HUES64 (cell line): Measurements from ENCODE around the gene WDR89.
"Not testable (repeated sequence)": the region's sequence is repeated elsewhere in the genome, so short reads cannot be mapped to it uniquely, and the experiment has no call there.

Experiments used
- H3K27ac ChIP-seq: 2 replicates; pipeline ENCODE4 v1.7.0; 2013; ENCODE audit warnings: low read depth, low read length, inconsistent platforms
- H3K27me3 ChIP-seq: 2 replicates; pipeline ENCODE4 v1.6.1; 2013; ENCODE audit warnings: mild to moderate bottlenecking, low read length; ENCODE audit not compliant: insufficient read depth
- H3K36me3 ChIP-seq: 2 replicates; pipeline ENCODE4 v1.6.1; 2013; ENCODE audit warnings: mild to moderate bottlenecking, low read length; ENCODE audit not compliant: insufficient read depth
- H3K4me1 ChIP-seq: 2 replicates; pipeline ENCODE4 v1.6.1; 2013; ENCODE audit warnings: mild to moderate bottlenecking, low read length, moderate library complexity; ENCODE audit not compliant: insufficient read depth
- H3K4me3 ChIP-seq: 2 replicates; pipeline ENCODE4 v1.5.1; 2013; ENCODE audit warnings: mild to moderate bottlenecking, low read length, moderate library complexity
- H3K9ac ChIP-seq: 2 replicates; pipeline ENCODE4 v1.6.1; 2013; ENCODE audit warnings: mild to moderate bottlenecking, low read depth, low read length
- H3K9me3 ChIP-seq: 2 replicates; pipeline ENCODE4 v1.6.1; 2013; ENCODE audit warnings: low read depth, low read length; ENCODE audit not compliant: insufficient read depth
- WGBS: fragments of 150-250, 120-280 bp; methylation state at CpG from one replicate; pipeline ENCODE4 v1.1.7; 2013; ENCODE audit warnings: missing lambda C conversion rate; 5-methylcytosine and 5-hydroxymethylcytosine counted together

The WDR89 gene

DNA sequence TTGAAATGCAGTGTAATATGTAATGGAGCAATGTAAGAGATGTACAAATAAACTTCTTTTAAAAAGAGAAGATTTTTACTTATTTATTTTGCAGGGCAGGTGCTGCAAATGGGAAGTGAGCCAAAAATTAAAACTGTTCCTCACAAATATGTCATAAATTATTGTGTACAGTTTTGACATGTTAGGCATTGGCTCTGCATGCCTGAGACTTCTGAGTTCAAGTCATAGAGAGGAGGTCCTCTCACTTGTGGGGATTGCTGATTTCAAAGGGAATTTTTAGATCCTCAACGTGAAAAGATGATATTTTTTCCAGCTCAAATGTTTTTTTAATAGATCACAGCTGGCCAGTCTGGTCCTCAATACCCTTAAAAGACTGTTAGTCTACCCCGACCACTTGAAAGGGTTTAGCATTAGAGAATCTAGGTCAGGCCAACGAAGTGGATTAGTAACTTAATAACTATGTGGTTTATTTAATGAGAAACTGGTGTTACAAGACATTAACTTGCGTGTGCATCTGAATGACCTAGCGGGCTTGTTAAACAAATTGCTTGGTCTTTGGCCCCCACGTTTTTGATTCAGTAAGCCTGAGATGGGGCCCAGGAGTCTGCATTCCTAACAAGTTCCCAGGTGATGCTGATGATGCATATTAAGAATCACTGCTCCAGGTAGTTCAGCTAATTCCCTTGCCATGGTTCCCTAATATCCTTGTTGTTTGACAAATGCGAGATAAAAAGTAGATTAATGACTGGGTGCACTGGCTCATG lies 30.9 kb upstream of the WDR89 start:
- no peaks in the 10 kb centered on the region for H3K9me3 ChIP-seq
- H3K4me1 ChIP-seq = no peaks in the 10 kb centered on the region
- H3K27ac ChIP-seq = no peak overlapping the region
- no peak overlapping the region for H3K4me3 ChIP-seq
- no peaks in the 10 kb centered on the region for H3K27me3 ChIP-seq
- 88% methylated on average over 7 of the region's 7 CpGs for WGBS
- no peaks in the 10 kb centered on the region for H3K36me3 ChIP-seq
- no peak overlapping the region for H3K9ac ChIP-seq

DNA sequence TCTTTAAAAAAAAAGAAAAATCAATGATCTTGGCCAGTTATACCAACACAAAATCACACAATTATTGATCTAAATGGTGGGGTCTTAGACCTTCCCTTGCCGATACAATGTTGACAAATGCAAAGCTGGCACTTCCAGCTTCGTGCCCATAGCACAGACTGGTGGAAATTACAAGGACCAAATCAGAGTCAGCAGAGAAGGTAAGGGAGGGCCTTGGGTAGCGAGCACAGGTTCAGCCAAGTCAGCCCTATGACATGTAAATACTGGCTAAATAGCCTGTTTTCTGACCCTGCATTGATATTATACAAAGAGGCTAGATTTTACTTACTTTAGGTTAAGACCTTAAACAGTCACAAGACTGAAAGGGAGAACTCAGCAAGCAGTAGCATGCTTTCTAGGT lies 30.3 kb upstream of the WDR89 start:
- Histone ChIP-seq H3K36me3 (no peaks in the 10 kb centered on the region), H3K9ac (no peak overlapping the region), H3K4me3 (no peak overlapping the region), H3K27me3 (no peaks in the 10 kb centered on the region), H3K27ac (no peak overlapping the region), H3K4me1 (no peaks in the 10 kb centered on the region), H3K9me3 (no peaks in the 10 kb centered on the region)
- 79% methylated on average over 3 of the region's 3 CpGs for WGBS

DNA sequence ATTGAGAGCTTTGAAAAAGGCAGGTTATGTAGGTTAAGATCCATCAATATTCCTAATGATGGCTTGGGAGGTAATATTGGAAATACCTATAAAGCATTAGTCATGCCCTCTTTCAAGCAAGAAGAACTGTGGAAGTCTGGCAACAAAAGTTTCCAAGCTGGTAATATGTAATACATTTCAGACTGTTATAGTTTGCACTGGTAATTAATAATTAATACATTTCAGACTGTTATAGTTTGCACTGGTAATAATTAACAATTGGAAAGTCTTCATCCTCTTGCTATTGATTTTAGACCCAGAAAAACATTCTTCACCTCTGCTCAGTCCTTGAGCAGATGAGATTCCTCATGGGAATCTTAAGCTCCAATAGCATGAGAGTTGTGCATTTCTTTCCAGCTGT lies 29.0 kb upstream of the WDR89 start:
- no peak overlapping the region for H3K27ac ChIP-seq
- no peaks in the 10 kb centered on the region for H3K36me3 ChIP-seq
- no peaks in the 10 kb centered on the region for H3K9me3 ChIP-seq
- H3K4me1 ChIP-seq = no peaks in the 10 kb centered on the region
- H3K9ac ChIP-seq = no peak overlapping the region
- no peaks in the 10 kb centered on the region for H3K27me3 ChIP-seq
- H3K4me3 ChIP-seq = no peak overlapping the region

DNA sequence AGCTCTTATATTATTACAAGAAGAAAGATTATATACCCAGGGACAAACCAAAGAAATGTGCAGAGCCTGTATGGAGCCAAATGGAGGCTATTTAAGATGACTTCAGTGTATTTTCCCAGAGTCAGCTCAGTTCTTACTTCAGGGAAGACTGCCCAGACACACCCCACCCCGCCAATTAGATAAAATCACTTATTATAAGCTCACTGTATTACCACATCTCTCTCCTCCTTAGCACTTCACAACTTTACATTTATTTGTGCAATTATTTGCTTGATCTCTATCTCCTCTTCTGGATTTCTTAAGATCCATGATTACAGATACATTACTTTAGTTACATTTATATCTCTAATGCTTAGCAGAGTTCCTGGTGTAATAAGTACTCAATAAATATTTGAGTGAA lies 24.7 kb upstream of the WDR89 start:
- WGBS = 97% methylated on average over 1 of the region's 1 CpG
- H3K9ac ChIP-seq = no peak overlapping the region
- H3K27ac ChIP-seq = no peak overlapping the region
- no peaks in the 10 kb centered on the region for H3K36me3 ChIP-seq
- H3K9me3 ChIP-seq = no peaks in the 10 kb centered on the region
- no peak overlapping the region for H3K4me3 ChIP-seq
- no peaks in the 10 kb centered on the region for H3K27me3 ChIP-seq
- H3K4me1 ChIP-seq = no peaks in the 10 kb centered on the region

DNA sequence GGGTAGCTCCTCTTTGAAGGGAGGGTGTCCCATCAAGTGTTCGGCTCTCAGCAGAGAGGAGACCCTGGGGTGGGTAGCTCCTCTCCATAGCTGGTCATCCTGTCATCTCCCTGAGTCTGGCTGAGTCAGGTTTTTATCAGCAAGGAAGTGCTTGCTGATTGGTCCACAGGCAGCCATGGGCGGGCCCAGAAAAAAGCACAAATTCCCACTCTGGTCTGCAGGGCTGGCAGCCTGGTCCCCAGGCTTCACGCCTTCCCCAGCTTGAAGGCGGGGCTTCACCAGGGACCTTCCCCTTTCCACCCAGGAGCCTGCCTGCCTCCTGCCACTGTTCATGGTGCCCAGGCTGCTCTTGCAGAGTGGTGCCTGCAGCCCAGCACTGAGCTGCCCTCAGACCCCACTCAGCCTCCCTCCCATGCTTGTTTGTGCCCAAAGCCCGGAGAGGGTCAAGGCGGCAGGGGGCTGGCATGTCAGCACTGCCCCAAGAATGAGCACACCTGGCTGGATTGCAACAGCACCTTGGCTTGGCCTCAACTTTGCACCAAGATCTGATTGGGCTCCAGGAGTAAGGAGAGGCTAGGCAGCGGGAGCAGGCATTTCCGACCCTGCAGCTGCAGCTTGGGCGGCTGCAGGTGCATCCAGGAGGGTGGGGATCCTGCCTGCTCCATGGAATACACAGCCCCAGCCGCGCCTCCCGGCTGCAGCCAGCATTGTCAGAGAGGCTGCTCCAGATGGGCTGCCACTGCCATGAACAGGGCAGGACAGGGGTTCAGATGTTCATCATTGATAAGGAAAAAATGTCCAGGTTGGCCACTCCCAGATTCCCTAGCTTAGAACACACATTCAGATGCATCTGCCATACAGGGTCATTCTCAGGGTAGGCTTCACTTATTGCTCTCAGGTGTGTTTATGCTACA lies 22.0 kb upstream of the WDR89 start:
- Histone ChIP-seq H3K36me3 (no peaks in the 10 kb centered on the region), H3K27me3 (no peaks in the 10 kb centered on the region), H3K4me1 (no peaks in the 10 kb centered on the region), H3K9me3 (no peaks in the 10 kb centered on the region), H3K27ac (no peak overlapping the region), H3K4me3 (no peak overlapping the region), H3K9ac (no peak overlapping the region)
- 93% methylated on average over 12 of the region's 12 CpGs for WGBS

DNA sequence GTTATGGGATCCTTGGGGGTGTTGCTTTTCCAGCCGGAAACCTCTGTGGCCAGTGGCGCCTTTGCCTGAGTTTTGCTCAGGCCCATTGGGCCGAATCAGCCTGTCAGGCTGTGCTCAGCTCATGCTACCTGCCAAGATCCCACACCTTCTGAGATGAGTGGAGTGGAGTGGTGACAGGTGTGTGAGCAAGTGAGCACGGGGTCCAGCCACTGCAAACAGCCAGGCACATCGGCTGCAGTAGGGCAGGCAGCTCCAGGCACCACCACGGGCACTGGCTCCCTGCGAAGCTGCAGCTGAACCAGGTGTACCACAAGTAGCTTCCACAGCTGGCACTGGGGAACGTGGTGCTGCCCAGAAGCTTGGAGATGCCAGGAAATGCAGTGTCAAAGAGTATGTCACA lies 21.1 kb upstream of the WDR89 start:
- Histone ChIP-seq H3K27me3 (no peaks in the 10 kb centered on the region), H3K9ac (no peak overlapping the region), H3K4me3 (no peak overlapping the region), H3K9me3 (no peaks in the 10 kb centered on the region), H3K4me1 (no peaks in the 10 kb centered on the region), H3K27ac (no peak overlapping the region), H3K36me3 (no peaks in the 10 kb centered on the region)
- whole genome bisulfite sequencing = 93% methylated on average over 8 of the region's 8 CpGs

DNA sequence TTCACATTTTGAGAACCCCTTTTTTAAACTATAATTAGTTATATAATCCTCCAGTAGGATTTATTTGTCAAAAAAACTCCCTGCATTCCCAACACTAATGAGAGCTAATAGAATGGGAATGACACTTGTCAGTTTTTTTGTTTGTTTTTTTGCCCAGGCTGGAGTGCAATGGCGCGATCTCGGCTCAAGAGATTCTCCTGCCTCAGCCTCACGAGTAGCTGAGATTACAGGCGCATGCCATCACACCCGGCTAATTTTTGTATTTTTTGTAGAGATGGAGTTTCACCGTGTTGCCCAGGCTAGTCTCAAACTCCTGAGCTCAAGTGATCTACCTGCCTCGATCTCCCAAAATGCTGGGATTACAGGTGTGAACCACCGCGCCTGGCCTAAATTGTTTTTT lies 20.2 kb upstream of the WDR89 start:
- not testable (repeated sequence) for H3K9ac ChIP-seq, H3K36me3 ChIP-seq, H3K27ac ChIP-seq, H3K4me1 ChIP-seq, H3K9me3 ChIP-seq, H3K27me3 ChIP-seq, H3K4me3 ChIP-seq
- WGBS = 94% methylated on average over 10 of the region's 10 CpGs

DNA sequence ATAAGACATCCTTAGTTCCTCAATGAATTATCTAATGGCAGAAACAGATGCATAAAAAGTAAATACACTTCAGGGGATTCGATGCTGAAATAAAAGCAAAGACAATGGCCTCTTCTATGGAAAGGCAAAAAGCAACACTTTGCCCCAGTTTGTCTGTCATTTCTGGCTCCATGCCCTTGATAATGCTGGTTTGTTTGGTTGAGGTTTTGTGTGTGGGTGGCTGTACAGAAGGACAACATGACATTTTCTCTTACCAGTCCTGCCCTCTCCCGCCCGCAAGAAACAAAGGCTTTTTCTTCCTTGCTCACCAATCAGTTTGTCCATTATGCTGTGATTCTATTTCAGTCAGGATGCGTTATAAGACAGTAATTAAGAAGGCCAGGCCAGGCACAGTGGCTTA lies 18.1 kb upstream of the WDR89 start:
- H3K36me3 ChIP-seq = no peaks in the 10 kb centered on the region
- no peaks in the 10 kb centered on the region for H3K4me1 ChIP-seq
- no peaks in the 10 kb centered on the region for H3K9me3 ChIP-seq
- no peak overlapping the region for H3K9ac ChIP-seq
- WGBS = 94% methylated on average over 4 of the region's 4 CpGs
- no peak overlapping the region for H3K27ac ChIP-seq
- H3K27me3 ChIP-seq = no peaks in the 10 kb centered on the region
- no peak overlapping the region for H3K4me3 ChIP-seq

DNA sequence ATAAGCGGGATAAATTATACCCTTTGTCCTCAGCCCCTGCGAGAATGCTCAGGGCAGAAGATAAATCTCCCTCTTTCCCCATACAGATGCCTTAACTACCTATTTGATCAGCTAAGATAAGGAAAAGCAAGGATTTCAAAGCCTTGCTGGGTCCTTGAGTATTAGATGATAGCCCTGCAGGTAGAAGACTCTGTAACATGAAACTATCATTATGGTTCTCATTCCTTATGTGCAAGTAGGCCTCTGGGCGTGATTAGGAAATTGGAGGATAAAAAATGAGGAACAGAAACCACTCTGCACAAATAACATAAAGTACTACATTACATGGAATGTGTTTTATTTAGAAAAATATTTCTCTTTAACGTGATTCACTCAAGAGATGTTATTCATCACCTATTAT lies 14.5 kb upstream of the WDR89 start:
- WGBS = 95% methylated on average over 3 of the region's 4 CpGs
- no peaks in the 10 kb centered on the region for H3K27me3 ChIP-seq
- H3K36me3 ChIP-seq = no peaks in the 10 kb centered on the region
- H3K9me3 ChIP-seq = no peaks in the 10 kb centered on the region
- no peak overlapping the region for H3K9ac ChIP-seq
- no peaks in the 10 kb centered on the region for H3K4me1 ChIP-seq
- H3K4me3 ChIP-seq = no peak overlapping the region
- no peak overlapping the region for H3K27ac ChIP-seq

DNA sequence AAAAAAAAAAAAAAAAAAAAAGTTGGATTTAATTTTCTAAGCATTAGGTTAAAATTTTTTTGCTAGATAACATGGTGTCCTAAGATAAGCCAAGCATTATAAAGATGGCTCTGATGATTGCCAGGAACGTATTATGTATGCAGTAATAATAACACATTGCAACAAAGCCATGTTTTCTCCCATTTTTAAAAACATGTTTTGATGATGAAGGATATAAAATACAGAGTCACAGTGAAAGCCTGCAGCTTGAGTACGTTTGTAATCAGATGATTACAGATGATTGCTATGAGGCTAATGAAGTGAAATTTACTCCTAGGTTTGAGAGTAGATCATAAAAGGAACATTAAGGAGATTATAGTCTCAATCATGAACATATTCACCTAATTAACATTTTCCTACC lies 13.3 kb upstream of the WDR89 start:
- H3K27me3 ChIP-seq = no peaks in the 10 kb centered on the region
- no peak overlapping the region for H3K4me3 ChIP-seq
- H3K9me3 ChIP-seq = no peaks in the 10 kb centered on the region
- H3K4me1 ChIP-seq = no peaks in the 10 kb centered on the region
- H3K36me3 ChIP-seq = no peaks in the 10 kb centered on the region
- H3K9ac ChIP-seq = no peak overlapping the region
- H3K27ac ChIP-seq = no peak overlapping the region
- 82% methylated on average over 1 of the region's 2 CpGs for WGBS

DNA sequence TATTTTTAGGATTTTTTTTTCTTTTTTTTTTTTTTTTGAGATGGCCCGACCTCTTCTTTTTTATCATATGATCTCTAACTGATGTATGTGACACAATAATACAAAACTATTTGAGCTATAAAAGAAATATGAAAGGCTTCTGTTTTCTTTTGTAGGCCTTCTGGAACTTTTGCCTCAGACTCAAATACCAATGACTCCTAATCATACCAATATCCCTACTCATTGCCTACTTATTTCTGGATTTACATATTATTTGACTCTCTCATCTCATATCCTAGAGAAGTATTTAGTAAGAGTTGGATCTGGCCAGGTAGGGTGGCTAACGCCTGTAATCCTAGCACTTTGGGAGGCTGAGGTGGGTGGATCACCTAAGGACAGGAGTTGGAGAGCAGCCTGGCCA lies 12.7 kb upstream of the WDR89 start:
- Histone ChIP-seq H3K9me3 (no peaks in the 10 kb centered on the region), H3K27ac (no peak overlapping the region), H3K4me3 (no peak overlapping the region), H3K4me1 (no peaks in the 10 kb centered on the region), H3K27me3 (no peaks in the 10 kb centered on the region), H3K9ac (no peak overlapping the region), H3K36me3 (no peaks in the 10 kb centered on the region)
- WGBS = 100% methylated on average over 1 of the region's 2 CpGs
